Coronary artery (tissue), 2 donors: ENCODE measurements around the gene FN3KRP.

Experiments
- DNase-seq: peaks from one replicate; pipeline ENCODE4 v3.0.0-alpha.2; 2017; ENCODE audit warnings: low spot score
- H3K27ac ChIP-seq, 2 donors: fragments of 200-600 bp; sonication (generic); one replicate each; pipeline ENCODE4 v1.5.1; 2016 to 2019
- H3K4me3 ChIP-seq: fragments of 200-600 bp; sonication (generic); 2 replicates; pipeline ENCODE4 v1.5.1; 2016; ENCODE audit warnings: mild to moderate bottlenecking, moderate library complexity
- TF ChIP-seq, protein P1 (sequence below): fragments of 200-600 bp; sonication (generic); IDR thresholded peaks from one replicate; pipeline ENCODE4 v1.5.1; 2019; ENCODE audit warnings: antibody characterized with exemption

FN3KRP gene

GRCh38 chr17:82689077-82689476, 27.4 kb upstream of the FN3KRP start:
- TF ChIP-seq, protein P1, sequence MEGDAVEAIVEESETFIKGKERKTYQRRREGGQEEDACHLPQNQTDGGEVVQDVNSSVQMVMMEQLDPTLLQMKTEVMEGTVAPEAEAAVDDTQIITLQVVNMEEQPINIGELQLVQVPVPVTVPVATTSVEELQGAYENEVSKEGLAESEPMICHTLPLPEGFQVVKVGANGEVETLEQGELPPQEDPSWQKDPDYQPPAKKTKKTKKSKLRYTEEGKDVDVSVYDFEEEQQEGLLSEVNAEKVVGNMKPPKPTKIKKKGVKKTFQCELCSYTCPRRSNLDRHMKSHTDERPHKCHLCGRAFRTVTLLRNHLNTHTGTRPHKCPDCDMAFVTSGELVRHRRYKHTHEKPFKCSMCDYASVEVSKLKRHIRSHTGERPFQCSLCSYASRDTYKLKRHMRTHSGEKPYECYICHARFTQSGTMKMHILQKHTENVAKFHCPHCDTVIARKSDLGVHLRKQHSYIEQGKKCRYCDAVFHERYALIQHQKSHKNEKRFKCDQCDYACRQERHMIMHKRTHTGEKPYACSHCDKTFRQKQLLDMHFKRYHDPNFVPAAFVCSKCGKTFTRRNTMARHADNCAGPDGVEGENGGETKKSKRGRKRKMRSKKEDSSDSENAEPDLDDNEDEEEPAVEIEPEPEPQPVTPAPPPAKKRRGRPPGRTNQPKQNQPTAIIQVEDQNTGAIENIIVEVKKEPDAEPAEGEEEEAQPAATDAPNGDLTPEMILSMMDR: no peak

GRCh38 chr17:82690786-82691489, 25.6 kb upstream of the FN3KRP start:
- TF ChIP-seq, protein P1: no peak
- Histone ChIP-seq H3K4me3 (no peak overlapping the region), H3K27ac (no peak overlapping the region)
- no peak for DNase-seq

More at GRCh38 chr17:82689077-82689476, 27.4 kb upstream of the FN3KRP start:
- DNase-seq: no peak
- H3K4me3 ChIP-seq: no peak overlapping the region
- H3K27ac ChIP-seq: no peak overlapping the region

DNA sequence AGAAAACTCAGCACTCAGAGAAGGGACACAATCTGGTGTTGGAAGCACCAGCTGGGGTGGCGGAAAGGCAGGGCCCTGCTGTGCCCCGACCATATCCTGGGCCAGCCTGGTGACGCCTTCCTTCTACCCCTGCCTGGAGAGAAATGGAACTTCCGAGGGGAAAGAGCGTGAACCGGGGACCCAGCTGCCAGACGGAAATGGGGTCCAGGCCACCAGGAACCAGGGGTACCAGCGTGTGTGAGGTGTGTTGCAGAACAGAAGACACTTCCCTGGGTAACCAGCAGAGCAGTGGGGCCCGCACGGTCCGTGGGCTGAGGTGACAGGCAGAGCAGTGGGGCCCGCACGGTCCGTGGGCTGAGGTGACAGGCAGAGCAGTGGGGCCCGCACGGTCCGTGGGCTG, 24.8 kb upstream of the FN3KRP start:
- DNase-seq: no peak
- TF ChIP-seq, protein P1: no peak
- no peak overlapping the region for H3K27ac ChIP-seq
- no peak overlapping the region for H3K4me3 ChIP-seq

GRCh38 chr17:82692268-82692667, 24.2 kb upstream of the FN3KRP start:
- Histone ChIP-seq H3K27ac (no peak overlapping the region), H3K4me3 (no peak overlapping the region)
- DNase-seq: no peak
- TF ChIP-seq, protein P1: no peak

- no peak for DNase-seq
- H3K4me3 ChIP-seq: no peak overlapping the region
- H3K27ac ChIP-seq: no peak overlapping the region
- TF ChIP-seq, protein P1: no peak
Observed at GRCh38 chr17:82693168-82693867, 23.2 kb upstream of the FN3KRP start.

- Histone ChIP-seq H3K27ac (no peak overlapping the region), H3K4me3 (no peak overlapping the region)
- no peak for DNase-seq
- TF ChIP-seq, protein P1: no peak
Observed at GRCh38 chr17:82694647-82695046, 21.9 kb upstream of the FN3KRP start.

DNA sequence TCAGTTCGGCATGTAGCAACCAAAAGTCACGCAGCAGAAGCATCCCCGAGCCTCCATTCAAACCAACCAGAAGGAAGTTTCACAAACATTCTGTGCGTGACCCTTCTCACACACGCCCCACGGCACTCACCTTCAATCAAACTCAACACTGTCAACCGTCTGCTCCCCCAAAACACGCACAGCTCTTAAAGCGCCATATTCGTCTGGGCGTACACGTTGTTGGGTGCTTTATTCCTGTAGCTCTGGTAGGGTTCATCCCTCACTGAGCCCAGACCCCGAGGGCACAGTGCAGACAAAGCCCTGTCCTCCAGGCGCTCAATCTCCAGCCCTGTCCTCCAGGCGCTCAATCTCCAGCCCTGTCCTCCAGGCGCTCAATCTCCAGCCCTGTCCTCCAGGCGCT, 20.2 kb upstream of the FN3KRP start:
- TF ChIP-seq, protein P1: no peak
- no peak overlapping the region for H3K4me3 ChIP-seq
- DNase-seq: no peak
- no peak overlapping the region for H3K27ac ChIP-seq
